Kidney glomerular epithelial cell (primary cell): ENCODE data around the gene PLEKHJ1.

ENCODE experiments used
- DNase-seq: peaks from one replicate; lab custom pipeline; 2025; lab: John Stamatoyannopoulos, UW

Gene PLEKHJ1

GRCh38 chr19:2197270-2197669 is 38.9 kb downstream of the PLEKHJ1 start:
- DNase-seq, result no peak

DNA sequence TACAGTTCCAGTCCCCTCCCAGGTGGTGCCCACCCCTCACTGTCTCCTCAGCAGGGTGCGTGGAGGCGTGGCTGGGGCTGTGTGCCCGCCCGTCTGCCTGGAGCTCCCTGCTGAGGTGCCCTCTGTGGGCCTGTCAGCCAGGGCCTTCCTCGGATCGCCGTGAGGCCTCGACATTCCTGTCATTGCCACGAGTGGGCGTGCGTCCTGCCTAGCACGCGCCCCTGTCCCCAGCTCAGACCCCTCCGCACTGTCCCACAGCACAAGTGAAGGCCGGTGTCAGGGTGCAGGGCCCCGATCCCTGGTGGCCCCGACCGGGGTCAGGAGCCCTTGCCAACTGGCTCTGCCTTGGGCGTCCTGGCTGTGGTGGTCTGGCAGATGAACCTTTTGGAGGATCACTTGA is 40.2 kb downstream of the PLEKHJ1 start:
- DNase-seq, result no peak

- DNase-seq, result no peak
Measured at GRCh38 chr19:2195361-2195760, 40.8 kb downstream of the PLEKHJ1 start.

DNA sequence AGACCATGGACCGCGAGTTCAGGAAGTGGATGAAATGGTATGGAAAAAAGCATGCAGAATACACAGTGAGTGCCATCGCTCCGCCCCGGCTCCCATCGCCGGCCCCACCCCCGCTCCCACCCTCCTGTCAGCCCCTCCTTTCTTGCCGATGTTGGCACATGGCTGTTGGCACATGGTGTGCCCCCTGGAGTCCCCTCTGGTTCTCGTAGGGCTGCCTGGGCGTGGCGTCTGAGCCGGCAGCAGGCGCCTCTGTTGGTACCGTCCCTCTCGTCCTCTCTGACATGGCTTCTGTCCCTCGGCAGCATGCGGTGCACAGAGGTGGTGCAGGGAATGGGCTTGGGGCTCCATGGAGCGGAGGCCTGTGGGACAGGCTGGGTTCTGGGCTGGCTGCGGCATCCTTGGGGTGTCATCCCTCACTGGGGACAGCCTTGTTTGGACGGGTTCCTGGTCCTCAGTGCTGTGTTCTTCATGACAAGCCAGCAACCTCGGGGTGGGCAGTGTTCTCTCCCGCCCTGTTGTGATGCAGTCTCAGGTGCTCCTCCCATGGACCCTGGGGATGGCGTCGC is 41.5 kb downstream of the PLEKHJ1 start:
- DNase-seq, result no peak

- no peak for DNase-seq
Measured at GRCh38 chr19:2193807-2194206, 42.3 kb downstream of the PLEKHJ1 start.

DNA sequence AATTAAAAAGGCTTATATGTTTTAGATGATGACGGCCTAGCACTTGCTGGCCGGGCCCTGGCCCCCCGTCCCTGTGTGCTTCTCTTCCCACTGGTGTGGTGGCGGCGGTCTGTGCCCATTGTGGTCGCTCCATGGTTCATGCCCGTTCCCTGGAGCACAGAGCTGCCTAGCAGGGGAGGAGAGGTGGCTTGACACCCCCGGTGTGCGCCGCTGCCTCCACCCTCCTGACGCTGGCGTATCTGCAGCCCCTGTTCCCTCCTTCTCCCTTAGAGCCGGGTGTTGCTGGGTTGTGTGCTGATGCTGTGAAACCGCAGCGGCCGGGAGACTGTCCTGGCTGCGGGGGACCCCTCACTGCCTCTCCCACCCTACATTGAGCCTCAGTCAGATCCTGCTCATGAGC is 43.3 kb downstream of the PLEKHJ1 start:
- no peak for DNase-seq

DNA sequence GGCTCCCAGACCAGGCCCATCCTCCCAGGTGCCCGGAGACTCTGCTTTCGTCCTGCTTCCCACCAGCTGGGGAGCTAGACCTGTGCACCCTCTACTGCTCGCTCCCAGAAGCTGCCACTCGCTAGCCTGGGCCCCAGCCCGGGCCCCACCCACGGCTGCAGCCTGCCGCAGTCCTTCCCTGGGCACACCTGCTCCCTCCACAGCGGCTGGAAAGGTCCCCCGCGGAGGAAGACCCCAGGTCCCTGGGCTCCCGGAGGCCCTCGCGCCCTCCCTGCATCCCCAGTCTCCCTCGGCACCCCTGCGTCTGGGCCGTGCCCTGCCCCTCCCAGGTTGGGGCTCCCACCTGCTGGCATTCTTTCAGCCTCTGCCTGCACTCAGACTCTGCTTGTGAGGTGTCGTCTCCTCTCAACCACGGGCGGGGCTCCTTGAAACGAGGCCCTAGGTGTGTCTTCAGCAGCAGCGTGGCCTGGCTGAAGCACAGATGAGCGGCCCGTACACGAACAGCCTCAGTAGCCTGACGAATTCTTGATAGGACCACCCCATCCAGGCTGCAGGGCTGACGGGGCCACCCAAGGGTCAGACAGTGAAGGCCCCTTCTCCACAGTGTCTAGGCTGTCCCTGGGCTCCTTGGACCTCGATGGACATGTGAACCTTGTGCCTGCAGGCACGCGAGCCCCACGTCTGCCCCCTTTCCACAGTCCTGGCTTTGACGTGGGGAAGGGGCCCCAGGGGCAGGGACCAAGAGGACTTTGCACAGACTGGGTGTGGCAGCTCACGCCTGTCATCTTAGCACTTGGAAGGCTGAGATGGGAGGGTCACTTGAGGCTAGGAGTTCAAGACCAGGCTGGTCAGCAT is 44.4 kb downstream of the PLEKHJ1 start:
- DNase-seq, result no peak

- DNase-seq, result no peak
Measured at GRCh38 chr19:2190848-2191455, 45.2 kb downstream of the PLEKHJ1 start.

DNA sequence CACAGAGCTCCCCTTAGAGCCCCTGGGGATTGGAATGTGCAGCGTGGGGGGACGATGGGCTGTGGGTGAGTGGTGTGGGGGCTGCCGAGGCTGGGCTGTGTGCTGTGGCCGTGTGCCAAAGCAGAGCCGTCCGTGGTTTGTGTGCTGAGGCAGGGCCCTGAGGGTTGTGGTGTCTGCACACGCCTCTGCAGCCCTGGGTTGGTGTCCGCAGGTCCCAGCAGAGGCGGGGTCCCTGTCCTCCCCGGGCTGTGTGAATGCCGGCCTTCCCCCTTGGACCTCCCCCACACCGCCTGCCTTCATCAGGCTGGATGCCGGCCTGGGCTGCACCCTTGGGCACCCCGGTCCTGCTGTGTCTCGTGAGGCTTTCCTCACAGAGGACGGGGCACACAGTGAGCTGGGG is 46.2 kb downstream of the PLEKHJ1 start:
- DNase-seq, result no peak

GRCh38 chr19:2188708-2189385 is 47.3 kb downstream of the PLEKHJ1 start:
- no peak for DNase-seq

- no peak for DNase-seq
Measured at GRCh38 chr19:2187159-2187558, 49.0 kb downstream of the PLEKHJ1 start.

DNA sequence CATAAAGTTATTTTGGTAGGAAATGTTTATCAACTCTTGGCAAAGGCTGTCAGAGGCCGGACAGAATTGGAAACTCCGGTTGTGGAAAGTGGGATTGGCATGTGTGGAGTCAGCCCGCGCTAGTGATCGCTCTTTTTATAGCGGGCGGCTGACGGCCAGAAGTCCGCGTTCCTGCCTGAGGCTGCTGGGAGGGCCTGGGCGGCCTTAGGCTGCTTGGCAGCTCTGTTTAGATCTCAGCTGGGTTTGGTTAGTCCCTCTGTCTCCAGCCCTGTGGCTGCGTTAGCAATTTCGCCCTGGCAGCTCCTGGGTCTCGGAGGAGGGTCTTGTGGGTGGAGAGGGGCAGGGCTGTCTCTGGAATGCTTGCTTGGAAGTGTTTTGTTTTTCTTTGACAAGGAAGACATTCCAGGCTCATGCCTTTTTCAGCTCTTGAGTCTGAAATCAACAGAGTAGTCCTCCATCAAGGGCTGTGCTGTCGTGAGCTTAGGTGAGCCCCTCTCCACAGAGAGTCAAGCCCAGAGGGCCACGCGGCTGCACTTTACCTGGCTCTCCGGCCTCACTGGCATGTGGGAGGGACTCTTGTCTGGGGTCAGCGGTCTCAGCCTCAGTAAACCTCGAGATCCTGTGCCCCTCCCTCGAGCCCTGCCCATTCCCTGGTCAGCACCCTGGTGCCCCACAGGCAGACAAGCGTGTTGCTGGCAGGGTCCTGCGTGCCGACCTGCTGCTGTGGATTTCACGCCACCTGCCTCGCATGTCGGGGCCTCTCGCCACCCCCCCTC is 49.9 kb downstream of the PLEKHJ1 start:
- DNase-seq, result peak; percentile 84

GRCh38 chr19:2185734-2186070 is 50.4 kb downstream of the PLEKHJ1 start:
- DNase-seq, result no peak

DNA sequence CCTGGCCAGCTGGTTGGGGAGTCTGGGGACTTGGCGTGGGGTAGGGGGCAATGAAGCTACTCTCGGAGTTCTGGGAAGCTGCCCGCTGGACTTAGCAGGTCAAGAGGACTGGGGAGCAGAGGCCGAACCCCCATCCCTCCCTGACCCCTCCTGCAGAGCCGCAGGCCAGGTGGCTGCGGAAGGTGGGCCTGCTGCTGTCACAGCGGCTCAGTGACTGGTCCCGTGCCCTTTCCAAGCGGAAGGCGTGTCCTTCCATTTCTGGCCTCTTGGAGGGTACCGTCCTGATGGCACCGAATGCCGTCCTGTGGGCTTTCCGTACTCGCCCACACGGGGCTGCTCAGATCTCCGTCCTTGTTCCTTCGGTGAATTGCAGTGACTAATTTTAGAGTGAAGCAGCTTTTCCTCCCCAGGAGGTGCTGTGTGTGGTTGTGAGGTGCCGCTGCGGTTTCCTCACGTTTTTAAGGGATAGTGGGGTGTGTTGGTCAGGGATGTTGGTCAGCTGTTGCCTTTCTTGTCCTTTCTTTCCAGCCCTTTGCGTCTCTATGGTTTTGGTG is 51.6 kb downstream of the PLEKHJ1 start:
- DNase-seq, result no peak
